Inflammatory macrophage treated with lipopolysaccharide for 4 hours (primary cell): ENCODE results near the gene RNF19B.
A peak's percentile ranks its signal among the peaks of the same experiment; 100 is the strongest.
"Not testable (repeated sequence)": the region's sequence is repeated elsewhere in the genome, so short reads cannot be mapped to it uniquely, and the experiment has no call there.

Source experiments
- DNase-seq: peaks from one replicate; pipeline ENCODE4 v3.0.0-alpha.2; 2020

The RNF19B gene

DNA sequence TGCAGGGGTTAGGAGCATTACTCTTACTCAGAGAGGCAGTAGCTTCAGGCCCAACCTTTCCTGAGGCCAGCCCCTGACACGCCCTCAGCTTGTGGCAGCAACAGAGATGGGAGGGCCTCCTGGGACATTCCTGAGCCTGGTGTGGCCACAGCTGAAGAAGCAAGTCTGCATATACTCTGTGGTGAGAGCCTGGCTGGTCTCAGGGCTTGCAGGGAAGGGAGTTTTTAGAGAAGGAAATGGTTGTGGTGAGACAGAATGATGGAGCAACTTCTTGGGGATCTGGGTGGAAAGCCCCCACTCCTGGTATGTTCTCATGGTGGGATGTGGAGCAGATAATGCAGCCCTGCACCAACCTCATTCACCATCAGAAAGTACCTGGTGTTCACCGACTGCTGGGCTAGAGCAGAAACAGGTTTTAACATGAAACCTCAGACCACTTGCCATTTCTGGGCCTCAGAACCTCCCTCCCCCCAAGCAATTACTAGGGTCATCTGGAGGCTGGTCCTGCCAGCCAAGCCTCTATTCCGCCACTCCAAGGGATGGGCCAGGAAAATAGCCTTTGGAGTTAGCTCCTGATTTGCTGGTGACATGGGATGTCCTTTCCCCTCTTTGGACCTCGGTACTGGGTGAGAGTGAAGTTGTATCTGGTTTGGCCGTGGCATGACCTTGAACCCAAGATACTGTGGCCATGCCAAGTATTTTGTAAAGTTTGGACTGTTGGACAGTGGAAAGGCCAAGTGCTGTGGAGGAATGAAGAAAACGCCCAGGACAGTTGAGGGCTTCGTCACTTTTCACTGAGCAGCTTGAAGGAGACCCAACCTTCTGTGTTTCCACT lies 28.1 kb upstream of the RNF19B start:
- peak; percentile 99 for DNase-seq

DNA sequence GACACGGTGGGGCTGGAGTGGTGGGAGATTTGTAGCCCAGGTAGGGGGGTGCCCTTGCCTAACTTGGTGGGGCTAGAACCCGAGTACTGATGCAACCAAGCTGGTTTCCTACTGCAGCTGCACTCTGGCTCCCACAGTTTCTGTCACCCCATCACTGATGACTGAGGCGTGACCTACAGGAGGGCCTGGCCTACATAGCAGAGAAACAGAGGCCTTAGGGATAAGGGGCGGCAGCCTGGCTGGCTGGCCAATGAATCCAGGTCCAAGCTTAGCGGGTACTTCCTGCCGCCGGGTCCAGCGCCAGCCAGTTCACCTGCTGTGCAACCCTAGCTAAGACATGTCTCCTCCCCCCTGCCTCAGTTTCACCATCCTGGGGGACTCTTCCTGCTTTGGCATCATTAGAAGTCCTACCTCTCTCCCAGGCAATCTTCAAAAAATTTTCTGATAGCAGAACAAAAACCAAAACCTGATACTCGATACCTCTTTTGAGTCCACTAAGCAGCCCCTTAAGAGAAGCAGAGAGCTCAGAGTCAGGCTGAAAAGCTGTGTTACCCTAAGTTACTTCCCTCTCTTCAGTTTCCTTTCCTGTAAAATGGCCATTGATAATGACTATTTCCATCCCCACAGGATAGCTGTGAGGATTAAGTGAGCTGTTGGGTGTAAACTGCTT lies 27.3 kb upstream of the RNF19B start:
- peak; percentile 65 for DNase-seq

DNA sequence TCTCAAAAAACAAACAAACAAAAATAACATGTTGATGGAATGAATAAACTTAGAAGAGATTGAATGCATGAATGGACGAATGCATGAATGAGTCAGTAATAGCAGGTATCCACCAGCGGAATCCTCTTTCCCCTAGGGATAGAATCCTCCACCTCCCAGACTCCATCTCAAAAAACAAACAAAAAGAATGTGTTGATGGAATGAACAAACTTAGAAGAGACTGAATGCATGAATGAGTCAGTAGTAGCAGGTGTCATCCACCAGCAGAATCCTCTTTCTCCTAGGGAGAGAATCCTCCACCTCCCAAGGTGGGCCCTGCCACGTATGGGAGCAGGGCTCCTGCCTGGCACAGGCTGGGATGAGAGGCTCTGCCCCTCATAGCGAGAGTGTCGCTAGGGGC lies 26.8 kb upstream of the RNF19B start:
- no peak for DNase-seq

DNA sequence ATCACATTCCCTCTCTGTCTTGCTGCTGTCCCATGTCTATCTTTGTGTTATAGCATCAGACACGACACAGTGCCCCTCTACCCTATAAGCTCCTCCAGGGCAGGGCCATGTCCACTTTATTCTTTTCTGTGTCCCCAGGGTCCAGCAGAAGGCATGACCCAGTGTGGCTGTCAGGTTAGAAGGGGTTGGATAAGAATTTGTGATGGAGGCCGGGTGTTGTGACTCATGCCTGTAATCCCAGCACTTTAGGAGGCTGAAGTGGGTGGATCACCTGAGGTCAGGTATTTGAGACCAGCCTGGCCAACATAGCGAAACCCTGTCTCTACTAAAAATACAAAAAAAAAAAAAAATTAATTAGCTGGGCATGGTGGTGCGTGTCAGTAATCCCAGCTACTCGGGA lies 26.3 kb upstream of the RNF19B start:
- DNase-seq, result no peak

DNA sequence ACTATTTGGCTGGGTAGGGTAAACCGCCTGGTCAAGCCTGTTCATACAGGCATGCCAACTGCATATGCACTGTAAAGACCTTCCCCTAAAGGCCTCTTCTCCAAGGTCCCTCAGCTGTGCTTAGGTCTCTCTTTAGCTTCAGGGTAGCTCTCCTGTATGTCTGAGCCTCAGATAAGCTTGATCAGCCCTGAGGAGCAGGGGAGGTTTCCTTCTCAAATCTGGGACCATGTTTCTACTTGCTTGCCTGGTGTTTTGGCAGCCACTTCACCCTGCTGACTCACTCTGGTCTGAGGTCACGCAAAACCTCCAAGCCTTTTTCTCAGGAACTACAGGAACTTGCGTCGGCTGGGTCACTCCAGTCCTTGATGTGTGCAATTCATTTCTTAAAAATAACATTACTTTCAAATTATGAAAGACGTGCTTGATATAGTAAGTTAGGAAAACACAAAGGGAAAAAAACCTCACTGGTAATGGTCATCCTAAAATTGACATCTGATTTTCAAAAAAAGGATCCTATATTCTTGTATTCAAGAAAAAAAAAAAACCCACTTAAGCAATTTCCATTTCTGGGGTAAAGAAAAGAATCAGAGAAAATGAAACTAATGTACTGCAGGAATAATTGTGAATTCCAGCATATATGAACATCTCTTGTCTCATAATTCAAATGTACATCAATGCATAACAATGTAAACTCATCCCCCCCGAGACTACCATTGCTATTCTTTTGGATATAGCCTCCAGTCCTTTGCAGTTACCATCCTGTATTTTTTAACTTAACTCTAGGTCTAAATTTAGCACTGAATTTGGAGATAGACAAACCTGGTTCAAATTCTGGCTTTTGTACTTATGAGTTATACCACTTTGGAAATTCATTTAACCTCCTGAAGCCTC lies 24.8 kb upstream of the RNF19B start:
- DNase-seq, result peak; percentile 99

DNA sequence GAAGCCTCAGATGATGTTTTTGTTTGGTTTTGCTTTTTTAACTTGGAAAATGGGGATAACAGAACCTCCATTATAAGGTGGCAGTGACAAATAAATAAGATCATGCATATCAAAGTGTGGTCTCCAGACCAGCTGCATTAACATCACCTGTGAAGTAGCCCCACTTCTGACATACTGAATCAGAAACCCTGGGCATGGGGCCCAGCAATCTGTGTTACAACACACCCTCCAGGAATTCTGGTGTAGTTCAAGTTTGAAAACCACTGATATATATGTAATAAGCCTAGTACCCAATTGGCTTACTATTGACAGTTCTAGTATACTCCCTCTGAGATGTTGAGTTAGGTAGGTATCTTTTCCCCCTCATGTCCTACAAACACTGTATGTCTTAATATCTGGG lies 24.1 kb upstream of the RNF19B start:
- peak; percentile 35 for DNase-seq

DNA sequence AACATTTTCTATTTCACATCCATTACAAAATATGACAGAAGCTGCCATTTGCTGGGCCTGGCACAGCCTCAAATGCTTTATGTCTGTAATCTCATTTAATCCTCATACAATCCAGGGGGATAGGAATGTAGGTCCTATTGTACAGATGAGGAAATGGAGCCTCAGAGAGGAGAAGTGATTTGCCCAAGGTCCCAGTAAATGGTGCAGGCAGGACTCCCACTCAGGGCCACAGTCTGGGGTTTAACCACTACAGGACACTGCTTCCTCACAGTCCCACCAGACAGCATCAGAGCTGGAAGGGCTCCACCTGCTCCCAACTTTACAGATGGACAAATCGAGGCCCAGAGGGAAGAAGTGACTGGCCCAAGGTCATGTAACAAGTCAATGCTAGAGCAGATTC lies 20.6 kb upstream of the RNF19B start:
- no peak for DNase-seq

DNA sequence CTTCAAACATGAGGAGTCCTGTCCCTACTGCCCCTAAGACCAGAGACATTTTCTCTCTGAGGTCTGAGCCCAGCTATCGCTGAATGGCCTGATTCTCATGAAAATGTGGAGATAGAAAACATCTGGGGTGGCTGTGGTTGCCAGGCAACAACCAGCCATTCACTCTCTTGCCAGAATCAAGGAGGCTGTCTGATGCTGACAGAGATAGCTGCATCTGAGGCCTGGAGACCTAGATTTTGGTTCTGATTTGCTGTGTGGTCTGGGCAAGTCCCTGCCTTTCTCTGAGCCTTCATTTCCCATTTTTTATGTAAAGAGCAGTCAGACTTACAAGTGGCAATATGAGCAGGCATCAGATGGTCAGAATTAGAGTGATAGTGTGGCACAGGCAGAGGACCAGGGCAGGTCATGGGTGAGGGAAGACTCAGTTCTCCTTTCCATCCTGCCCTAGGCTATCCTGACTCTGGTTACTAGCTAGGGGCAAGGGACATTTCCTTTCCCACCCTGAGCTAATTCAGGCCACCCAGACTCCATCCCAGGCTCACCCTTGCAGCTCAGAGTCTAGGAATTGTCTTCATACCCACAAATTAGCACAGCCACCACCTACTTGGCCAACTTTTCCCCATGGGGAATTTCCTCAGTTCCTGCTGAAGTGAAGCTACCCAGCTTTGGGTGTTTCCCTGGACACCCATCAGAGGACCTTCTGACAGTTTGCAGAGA lies 20.0 kb upstream of the RNF19B start:
- peak; percentile 92 for DNase-seq

DNA sequence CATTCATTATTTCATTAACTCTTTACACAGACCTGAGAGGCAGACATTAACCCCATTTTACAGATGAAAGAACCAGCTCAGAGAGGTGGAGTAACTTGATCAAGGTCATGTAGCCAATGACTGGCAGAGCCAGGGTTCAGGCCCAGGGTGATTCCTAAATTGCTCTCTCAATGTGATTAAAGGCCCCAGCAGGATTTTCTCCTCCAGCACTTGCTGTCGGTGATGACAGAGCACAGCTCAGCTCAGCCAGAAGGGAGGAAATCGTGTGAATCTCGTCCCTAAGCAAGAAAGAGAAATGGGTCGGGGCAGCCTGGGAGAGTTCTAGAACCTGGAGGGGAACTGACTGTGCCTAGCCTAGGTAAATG lies 19.5 kb upstream of the RNF19B start:
- DNase-seq, result no peak

DNA sequence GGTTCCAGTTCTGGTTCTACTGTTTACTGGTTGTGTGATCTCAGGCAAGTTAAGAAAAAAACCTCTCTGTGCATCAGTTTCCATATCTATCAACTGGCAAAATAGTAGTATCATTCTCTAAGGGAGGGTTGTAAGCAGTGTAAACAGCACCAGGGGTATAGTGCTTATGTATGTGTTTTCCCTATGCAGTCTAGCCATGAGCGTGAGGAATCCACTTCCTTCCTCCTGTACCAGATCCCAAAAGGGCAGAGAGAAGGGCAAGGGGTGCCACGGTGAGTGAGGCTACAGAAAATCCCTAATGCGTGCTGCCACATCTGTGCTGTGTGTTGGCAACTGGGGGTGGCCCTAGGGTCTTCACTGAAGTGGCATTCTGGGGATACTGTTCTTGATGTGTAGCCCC lies 18.4 kb upstream of the RNF19B start:
- no peak for DNase-seq

DNA sequence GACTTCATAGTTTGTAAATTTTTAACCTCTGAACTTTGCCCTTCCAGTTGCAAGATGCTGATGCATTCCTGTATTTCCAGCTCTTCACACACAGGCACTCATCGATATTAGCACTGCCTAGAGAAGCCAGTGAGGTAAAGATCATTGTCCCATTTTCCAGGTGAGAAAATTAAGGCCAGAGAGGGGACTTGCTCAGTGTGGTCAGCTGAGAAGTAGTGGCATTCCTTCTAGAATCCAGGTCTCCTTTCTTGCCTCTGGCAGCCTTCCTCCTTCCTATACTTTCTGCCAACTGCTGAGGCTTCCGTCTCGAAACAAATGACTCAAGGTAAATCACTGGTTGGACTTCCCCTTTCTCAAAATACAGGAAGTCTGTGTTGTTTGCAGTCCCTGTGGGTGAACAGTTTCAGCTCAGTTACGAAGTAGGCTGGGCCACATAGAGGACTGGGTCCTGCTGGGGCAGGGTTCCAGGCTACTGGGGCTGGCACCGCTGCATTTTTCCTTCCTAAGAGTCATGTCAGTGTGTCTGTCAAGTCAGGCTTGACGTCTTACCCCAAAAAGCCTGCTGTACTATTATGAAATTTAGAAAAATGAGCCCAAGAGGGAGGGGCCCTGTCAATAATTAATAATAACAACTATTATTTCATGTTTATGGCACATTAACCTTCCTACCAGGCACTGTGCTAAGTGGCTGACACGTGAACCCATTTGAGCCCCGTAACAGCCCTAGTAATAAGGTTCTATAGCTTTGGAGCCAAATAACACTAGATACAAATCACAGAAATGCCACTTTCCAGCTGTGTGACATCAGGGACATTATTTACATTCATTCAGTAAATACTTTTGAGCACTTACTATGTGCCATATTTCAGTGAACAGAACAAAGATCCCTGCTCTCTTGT lies 16.6 kb upstream of the RNF19B start:
- DNase-seq, result peak; percentile 97

DNA sequence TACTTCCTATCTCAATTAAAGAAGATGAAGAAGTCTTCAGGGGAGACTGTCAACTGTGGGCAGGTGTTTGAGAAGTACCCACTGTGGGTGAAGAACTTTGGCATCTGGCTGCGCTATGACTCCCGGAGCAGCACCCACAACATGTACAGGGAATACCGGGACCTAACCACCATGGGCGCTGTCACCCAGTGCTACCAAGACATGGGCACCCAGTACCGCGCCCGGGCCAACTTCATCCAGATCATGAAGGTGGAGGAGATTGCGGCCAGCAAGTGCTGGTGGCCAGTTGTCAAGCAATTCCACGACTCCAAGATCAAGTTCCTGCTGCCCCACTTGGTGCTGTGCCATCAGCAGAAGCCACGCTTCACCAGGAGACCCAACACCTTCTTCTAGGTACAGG lies 15.5 kb upstream of the RNF19B start:
- no peak for DNase-seq

DNA sequence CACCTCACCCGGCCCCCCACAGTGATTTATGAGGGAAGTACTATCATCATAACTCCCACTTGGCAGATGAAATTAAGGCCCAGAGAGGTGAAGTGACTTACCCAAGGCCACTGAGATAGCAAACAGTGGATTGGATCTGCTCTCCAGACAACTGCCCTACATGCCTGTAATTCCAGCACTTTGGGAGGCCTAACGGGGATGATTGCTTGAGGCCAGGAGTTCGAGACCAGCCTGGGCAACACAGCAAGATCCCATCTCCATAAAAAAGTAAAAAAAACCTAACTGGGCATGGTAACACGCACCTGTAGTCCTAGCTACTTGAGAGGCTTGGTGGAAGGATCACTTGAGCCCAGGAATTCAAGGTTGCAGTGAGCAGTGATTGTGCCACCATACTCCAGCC lies 14.2 kb upstream of the RNF19B start:
- no peak for DNase-seq

DNA sequence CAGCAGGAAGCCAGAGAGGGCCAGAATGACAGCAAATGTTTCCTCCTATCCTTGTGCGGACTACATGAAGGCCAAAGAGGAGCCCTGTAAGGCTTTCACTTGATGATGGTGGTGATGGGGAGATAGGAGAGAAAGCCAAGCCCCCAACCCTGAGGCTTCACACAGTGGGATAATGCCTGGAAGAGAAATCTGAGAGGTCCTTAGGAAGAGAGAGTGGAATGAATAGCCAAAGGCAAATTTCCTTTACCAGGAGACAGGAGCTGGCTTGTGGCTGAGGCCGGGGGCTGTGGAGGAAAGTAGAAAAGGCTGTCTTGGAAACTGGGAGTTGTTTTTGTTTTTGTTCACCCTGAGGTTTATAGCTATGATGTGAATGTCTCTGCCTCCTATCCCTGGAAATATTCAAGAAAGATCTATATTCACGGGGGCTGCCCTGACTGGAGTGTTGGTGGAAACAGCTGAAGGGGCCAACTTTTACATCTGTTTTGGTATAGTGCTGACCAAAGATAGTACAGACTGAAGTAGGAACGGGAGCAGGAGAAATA lies 13.0 kb upstream of the RNF19B start:
- DNase-seq, result no peak

DNA sequence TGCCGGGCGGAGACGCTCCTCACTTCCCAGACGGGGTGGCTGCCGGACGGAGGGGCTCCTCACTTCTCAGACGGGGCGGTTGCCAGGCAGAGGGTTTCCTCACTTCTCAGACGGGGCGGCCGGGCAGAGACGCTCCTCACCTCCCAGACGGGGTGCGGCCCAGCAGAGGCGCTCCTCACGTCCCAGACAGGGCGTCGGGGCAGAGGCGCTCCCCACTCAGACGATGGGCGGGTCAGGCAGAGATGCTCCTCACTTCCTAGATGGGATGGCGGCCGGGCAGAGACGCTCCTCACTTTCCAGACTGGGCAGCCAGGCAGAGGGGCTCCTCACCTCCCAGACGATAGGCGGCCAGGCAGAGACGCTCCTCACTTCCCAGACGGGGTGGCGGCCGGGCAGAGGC lies 10.4 kb upstream of the RNF19B start:
- DNase-seq, result not testable (repeated sequence)

DNA sequence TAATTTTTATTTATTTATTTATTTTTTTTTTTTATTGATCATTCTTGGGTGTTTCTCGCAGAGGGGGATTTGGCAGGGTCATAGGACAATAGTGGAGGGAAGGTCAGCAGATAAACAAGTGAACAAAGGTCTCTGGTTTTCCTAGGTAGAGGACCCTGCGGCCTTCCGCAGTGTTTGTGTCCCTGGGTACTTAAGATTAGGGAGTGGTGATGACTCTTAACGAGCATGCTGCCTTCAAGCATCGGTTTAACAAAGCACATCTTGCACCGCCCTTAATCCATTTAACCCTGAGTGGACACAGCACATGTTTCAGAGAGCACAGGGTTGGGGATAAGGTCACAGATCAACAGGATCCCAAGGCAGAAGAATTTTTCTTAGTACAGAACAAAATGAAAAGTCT lies 8.8 kb upstream of the RNF19B start:
- not testable (repeated sequence) for DNase-seq

DNA sequence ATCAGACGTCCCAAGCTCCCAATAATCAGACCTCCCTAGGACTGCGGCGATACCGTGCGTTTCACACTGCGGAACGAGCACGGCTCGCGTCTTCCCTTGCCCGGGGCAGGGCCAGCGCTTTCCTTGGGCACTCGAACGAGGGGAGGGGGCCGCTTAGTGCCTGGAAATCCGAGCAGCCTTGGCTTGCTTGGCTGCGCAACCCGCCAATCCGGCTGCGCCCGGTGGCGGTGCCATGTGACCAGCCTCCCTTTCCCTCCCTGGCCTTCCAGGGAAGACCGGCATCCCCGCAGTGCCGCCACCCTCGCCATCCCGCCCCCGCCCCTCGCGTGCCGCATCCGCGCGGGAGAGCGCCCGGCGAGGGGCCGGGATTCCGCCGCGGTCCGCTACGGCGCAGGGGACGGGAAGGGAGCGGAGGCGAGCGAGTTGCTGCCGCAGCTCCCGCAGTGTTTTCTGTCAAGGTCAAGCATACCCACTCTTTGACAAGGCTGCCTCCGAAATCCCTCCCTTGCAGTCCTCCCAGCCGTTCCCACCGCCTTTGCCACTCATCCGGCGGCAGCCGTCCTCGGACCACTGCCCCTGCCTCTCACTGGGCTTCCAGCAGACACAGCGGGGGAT lies 8.3 kb upstream of the RNF19B start:
- DNase-seq, result no peak

DNA sequence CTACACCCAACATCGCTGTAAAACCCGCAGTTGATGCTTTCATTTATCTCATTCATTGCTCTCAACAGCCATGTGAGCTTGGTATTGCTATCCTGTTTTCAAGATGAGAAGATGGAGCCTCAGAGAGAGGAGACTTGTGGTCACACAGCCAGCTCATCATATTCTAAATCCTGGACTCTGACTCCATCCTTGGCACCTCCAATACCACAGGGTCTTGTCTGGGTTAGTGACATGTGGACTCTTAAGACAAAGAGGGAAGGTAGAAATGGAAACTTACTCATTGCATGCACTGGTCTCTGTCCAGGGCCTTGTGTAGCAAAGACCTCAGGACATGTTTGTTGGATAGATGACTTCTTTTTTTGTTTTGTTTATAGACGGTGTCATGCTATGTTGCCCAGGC lies 7.0 kb upstream of the RNF19B start:
- no peak for DNase-seq

DNA sequence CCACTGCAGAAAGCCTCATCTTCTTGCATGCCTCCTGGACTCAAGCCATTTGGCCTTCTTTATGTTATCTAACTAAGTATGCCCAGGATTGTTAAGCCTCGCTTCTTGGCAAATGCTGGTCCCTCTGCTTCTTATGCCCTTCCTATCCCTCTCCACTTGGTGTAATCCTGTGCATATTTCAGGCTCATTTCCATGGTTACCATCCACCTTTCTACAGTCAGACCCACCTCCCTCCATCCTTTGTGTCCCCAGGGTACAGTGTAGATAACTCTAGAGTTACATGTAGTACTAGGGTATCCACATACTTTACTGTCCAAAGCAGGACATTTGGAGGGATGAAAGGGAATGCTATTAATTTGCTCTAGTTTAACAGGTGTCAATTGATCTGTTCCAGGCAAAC lies 6.5 kb upstream of the RNF19B start:
- DNase-seq, result no peak

DNA sequence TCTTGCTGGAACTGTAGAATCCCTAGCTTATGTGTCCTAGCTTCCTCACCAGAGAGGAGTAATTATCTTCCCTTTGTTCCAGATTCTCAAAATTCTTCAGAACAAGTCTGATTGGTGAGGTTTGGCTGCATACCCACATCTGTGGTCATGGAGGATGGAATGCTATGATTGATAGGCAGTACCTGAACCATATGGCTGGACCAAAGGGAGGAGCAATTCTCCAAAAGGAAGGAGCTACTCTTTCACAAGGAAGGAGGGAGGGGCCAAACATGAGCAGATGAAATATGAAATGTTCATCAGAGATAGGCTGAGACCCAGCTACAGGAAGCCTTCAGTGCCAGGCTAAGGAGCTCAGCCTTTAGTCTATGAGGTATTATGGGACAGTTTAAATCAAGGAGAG lies 5.0 kb upstream of the RNF19B start:
- peak; percentile 67 for DNase-seq

DNA sequence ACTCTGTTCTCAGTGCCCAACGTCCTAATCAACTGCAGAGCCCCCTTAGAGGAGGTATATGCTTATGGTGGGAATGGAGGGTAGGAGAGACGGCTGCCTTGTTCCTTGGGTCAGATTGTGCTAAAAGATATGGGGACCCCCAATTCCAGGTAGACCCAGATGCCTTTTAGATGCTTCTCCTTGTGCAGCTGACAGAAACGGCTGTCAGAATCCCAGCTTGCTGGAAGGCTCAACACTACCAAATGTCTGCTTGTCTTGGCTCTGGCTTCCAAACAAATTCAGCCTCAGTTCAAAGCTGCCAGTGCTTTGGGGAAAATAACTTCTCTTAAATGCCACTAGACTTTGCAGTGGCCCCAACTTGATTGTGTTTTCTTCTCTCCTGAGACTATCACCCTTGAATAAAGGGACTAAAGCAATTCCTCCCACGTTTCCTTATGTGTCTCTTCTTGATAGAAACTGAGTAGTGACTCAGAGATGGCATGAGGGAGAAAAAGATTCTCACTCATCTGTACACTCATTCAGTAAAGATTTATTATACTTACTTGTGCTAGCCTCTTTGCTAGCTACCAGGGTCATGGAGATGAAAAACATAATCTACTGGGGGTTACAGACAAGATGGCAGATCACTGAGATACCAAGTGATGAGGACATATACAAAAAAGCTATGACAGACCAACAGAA lies 3.4 kb upstream of the RNF19B start:
- DNase-seq, result no peak
